ENCODE data around the gene INF2.

Gene INF2

GRCh38 chr14:104676694-104677511, 12.5 kb upstream of the INF2 start:
- DNase-seq (ENCODE audit: low spot score) = no peak

- DNase-seq (ENCODE audit: low spot score) = peak; percentile 66
These were observed 11.7 kb upstream of the INF2 start for GRCh38 chr14:104677512-104678332.

GRCh38 chr14:104678346-104678745, 11.1 kb upstream of the INF2 start:
- DNase-seq (ENCODE audit: low spot score) = no peak

DNA sequence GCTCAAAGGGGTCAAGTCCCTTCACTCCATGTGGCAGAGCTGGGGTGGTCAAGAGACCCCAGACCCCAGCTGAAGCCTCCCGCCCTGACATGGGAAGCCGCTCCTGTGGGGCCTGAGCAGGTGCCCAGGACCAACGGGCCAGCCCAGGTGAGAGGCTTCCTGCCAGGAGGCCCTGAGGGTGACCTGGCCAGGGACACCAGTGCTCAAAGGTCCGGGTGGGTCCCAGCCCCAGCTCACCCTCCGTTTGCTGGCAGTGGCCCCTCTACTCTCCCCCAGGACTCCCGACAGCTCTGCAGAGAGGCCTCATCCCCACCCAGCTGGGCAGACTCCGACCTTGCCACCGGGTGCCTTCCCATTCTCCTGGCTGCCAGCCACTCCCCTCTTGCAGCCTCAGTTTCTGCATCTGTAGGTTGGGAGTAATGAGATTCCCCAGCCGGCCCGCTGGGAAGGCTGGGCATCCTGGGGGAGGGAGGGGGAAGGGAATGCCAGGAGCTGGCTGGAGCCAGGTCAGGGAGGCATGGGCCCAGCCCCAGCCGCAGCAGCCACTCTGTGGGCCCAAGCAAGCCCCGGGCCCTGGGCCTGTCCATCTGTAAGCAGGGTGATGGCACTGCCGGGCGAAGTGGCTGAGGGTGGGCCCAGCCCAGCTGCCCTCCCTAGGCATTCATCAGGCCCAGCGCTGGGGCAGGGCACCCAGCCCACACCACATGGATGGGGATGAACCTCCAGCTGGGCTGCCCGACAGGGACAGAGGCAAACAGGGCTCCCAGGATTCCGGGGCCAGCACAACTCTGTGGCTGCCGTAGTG, 10.3 kb upstream of the INF2 start:
- DNase-seq (ENCODE audit: low spot score) = no peak

- DNase-seq (ENCODE audit: low spot score) = peak; percentile 71
These were observed 9.2 kb upstream of the INF2 start for GRCh38 chr14:104680056-104680805.

- peak; percentile 72 for DNase-seq (ENCODE audit: low spot score)
These were observed 8.4 kb upstream of the INF2 start for GRCh38 chr14:104680806-104681688.

DNA sequence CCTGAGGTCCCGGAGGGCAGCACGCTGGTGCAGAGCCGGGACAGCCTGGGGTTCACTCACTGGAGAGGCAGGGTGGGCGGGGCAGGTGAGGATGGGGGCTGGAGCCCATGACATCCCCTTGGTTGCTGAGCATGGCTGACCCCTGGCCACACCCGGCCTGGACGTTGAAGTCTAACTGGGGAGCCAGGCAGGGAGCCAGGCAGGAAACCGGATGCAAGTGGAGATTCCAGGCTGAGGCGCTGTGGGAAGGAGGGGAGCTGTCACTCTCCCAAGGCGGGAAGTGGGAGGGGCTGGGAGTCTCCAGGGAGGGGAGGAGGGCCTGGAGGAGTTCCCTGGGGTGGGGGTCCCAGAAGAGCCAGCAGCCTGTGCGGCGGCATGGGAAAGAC, 7.7 kb upstream of the INF2 start:
- peak; percentile 66 for DNase-seq (ENCODE audit: low spot score)

DNA sequence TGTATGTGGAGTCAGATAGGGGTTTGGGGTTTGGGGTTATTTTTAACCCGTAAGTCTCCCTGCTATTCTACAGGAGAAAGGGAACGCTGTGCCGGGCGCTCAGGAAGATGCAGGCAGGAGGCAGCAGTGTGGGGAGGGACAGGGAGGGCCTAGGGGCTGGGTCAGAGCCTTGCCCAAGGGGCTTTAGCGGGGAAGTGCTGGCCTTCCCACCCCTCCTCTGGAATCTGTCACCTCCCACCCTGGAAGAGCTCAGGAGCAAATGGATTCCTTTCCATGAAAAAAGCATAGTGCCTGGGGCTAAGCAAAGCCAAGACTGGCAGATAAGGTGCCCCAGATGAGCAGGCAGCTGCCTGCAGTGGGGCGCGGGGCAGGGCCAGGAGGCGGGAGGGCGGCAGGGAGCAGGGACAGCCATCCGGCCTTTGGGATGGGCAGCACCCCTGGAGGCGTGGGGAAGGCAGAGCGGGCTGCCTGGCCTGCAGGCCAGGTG, 7.3 kb upstream of the INF2 start:
- peak; percentile 41 for DNase-seq (ENCODE audit: low spot score)

- DNase-seq (ENCODE audit: low spot score) = no peak
These were observed 5.6 kb upstream of the INF2 start for GRCh38 chr14:104683653-104684448.

GRCh38 chr14:104684449-104684821, 5.0 kb upstream of the INF2 start:
- DNase-seq (ENCODE audit: low spot score) = no peak

DNA sequence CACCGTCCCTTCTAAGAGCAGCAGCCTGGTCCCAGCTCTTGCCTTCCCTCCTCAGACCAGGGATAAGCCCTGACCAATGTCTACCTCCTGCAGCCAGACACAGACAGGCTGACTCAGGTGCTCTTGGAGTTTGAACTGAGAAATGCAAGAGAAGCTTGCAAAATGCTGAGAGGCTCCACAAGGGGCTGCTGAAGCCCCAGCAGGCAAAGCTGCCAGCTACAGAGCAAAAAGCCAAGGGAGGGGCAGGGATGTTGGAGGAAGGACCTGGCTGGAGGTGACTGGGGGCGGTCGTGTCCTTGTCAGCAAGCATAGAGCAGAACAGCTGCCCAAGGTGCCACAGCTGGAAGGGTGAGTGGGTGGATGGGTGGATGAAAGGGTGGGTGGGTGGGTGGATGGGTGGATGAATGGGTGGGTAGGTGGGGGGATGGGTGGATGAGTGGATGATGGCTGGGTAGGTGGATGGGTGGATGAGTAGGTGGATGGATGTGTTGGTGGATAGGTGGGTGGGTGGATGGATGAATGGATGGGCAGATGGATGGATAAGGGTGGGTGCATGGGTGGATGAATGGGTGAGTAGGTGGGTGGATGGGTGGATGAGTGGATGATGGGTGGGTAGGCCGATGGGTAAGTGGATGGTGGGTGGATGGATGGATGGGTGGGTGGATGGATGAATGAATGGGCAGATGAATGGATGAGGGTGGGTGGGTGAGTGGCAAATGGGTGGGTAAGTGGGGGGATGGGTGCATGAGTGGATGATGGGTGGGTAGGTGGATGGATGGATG, 4.0 kb upstream of the INF2 start:
- DNase-seq (ENCODE audit: low spot score) = no peak

DNA sequence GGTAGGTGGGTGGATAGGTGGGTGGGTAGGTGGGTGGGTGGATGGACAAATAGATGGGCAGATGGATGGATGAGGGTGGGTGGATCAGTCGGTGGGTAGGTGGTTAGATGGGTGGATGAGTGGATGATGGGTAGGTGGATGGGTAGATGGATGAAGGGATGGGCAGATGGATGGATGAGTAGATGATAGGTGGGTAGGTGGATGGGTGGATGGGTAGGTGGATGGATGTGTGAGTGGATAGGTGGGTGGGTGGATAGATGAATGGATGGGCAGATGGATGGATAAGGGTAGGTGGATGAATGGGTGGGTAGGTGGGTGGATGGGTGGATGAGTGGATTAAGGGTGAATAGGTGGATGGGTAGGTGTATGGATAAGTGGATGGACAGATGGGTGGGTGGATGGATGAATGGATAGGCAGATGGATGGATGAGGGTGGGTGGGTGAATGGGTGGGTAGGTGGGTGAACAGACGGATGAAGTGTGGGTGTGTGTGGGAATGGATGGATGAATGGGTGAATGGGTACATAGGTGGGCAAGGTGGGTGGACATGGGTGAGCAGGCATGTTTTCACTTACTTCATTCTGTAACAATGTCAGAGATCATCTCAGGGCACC, 3.3 kb upstream of the INF2 start:
- no peak for DNase-seq (ENCODE audit: low spot score)

DNA sequence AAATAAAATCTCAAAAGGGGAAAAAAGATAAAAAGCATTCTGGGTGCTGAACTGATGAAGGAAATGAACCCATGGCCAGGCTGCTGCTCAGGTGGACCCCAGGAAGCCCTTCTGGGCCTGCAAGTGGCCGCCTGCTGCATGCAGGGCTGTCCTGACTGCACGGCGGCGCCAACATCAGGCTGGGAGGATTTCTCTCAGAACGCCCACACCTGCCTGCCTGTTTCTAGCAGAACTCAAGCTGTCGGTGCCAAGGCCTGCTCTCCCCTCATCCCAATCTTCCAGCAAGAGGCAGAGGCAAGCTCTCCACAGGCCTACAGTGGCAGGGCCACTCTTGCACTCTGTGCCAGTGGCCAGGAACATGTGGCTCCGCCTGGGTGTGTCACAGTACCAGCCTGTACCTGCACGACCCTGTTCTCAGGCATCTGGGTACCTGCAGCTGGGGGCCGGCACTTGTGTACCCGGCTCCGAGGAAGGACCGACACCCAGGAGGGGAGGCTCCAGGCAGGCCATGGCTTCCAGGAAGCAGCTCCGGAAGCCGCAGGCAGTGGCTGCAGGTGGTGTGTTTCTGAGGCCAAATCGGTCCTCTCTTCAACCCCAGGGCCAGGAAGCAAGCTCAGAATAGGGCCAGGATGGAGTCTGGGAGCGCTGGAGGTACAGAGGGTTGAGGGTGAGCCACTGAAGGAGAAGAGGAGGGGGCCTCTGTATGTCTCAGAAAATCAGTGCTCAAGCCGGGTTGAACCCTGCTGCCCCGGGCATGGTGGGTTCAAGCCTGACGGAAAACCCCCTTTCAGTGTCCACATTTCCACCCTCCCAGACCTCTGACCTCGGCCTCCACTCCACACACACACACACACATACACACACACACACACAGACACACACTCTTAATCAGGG, 2.5 kb upstream of the INF2 start:
- DNase-seq (ENCODE audit: low spot score) = peak; percentile 55

DNA sequence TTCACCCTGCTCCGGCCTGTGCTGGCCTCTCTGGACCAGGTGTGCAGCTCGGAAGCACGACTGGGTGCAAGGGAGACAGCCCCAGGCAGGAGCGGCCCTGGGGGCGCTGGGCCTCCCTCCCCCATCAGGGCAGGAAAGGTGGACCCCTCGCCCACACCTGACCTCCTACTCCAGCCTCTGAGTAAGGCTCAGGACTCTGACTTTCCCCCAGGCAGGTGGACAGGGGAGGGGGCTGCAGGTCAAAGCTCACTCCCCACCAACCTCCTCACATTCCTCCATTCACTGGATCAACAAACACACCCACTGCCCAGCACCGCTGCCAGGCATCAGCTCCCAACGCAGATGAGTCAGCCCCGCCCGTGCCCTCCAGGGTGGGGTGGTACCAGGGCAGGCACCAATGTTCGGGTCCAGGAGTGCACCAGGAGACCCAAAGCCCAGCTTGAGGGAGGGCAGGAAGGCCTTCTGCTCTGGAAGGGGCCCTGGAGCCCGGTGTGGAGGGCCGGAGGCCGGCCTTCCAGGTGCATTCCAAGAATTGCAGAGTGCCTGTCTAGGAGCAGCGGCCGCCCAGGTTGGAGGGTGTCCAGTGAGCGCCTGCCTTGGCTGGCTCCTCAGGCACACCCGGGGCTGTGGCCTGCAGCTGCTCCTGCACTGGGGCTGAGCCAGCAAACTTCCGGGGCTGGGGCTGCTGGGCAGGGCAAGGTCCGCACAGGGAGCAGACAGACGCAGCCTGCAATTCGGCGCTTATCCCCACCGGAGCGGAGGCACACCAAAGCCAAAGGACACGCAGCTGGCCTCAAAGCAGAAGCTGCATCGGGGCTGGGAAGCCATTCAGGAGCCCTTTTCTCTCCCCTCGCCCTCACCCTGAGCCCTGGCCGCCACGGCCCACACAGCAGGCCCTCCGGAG, 1.6 kb upstream of the INF2 start:
- DNase-seq (ENCODE audit: low spot score) = peak; percentile 96

DNA sequence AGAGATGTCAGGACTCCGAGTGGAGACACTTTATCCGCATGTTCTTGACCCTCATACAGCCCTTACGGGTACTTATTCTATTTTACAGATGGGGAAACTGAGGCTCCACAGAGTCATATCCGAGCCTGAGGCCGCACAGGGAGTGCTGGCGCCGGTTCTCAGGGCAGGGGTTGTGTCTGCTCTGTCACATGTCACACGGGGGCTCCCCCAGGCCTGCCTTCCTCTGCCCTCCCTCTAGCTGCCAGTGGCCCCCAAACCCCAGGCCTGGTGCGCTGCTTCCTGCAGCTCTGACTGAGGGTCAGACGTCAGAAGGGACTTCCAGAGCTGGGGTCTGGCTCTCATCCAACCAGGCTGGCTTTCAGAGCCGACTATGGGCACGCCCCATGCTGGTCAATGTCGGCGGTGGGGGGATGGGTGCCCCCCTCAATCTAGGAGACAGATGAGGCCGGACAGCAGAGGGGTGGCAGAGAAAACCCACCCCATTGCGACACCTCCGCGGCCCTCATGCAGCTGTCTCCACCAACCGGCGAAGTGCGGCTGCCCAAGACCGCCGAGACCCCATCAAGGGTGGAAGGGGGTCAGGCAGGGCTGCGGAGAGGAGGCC, 811 bp upstream of the INF2 start:
- DNase-seq (ENCODE audit: low spot score) = peak; percentile 63

Data from SW480 (cell line).